GM12892 (cell line): ENCODE data around the gene PICALM.

ENCODE experiments used
- POLR2AphosphoS5 ChIP-seq: IDR thresholded peaks from 2 replicates; pipeline ENCODE4 v1.6.1; 2011; ENCODE audit warnings: low read depth, low read length, control low read depth
- TAF1 ChIP-seq: IDR thresholded peaks from 2 replicates; pipeline ENCODE4 v1.6.1; 2011; ENCODE audit warnings: low read depth, mild to moderate bottlenecking, control low read depth, low read length, borderline replicate concordance

- TF ChIP-seq POLR2AphosphoS5 (no peak), TAF1 (no peak)
Measured at GRCh38 chr11:86040919-86041850, 27.7 kb downstream of the PICALM start.
